ENCODE measurements around the gene GPRIN1. TPM values are rescaled to one million over a fixed set of nuclear protein-coding genes. Genes with fewer than 3 reads are reported as not detected.

The GPRIN1 gene
- total RNA-seq, 1 experiment from 2014 or later = 16.7 TPM

DNA sequence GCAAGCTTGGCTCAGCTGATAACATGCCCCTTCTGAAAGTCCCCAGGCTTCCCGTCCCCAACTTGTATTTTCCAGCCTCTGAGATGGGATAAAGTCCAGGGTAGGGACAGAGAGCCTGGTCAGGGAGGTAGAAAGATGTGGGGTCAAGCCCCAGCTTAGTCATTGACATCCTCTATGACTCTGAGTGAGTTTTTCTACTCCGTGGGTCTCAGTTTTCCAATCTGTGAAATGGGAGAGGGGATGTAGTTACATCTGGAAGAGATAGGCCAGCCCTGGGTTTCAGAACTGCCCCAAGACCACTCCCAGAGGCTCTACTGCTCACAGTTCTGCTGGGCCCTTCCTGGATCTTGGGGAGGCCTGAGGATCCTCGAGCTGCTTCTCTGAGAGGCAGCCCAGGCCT is 3.1 kb downstream of the GPRIN1 start:
- Histone ChIP-seq H3K36me3 (ENCODE audit: insufficient read depth, low read length, poor library complexity, severe bottlenecking) (no peaks in the 10 kb centered on the region), H3K27me3 (replicated peaks; ENCODE audit: insufficient read depth, low read depth, low read length, poor library complexity) (no peaks in the 10 kb centered on the region), H3K9me3 (ENCODE audit: low read depth, low read length, poor library complexity, severe bottlenecking) (no peaks in the 10 kb centered on the region), H3K4me3 (ENCODE audit: low read depth, low read length, poor library complexity, severe bottlenecking) (no peak overlapping the region), H3K4me1 (ENCODE audit: insufficient read depth, low read length, poor library complexity, severe bottlenecking) (peaks cover 9% of the 10 kb centered on the region), H3K27ac (ENCODE audit: low read depth, low read length, poor library complexity, severe bottlenecking) (no peak overlapping the region)
- TF ChIP-seq EZH2 (IDR thresholded peaks at IDR 0.05; ENCODE audit: borderline replicate concordance, low read depth, low read length, poor library complexity, severe bottlenecking) = no peak
- TF ChIP-seq, protein P1, sequence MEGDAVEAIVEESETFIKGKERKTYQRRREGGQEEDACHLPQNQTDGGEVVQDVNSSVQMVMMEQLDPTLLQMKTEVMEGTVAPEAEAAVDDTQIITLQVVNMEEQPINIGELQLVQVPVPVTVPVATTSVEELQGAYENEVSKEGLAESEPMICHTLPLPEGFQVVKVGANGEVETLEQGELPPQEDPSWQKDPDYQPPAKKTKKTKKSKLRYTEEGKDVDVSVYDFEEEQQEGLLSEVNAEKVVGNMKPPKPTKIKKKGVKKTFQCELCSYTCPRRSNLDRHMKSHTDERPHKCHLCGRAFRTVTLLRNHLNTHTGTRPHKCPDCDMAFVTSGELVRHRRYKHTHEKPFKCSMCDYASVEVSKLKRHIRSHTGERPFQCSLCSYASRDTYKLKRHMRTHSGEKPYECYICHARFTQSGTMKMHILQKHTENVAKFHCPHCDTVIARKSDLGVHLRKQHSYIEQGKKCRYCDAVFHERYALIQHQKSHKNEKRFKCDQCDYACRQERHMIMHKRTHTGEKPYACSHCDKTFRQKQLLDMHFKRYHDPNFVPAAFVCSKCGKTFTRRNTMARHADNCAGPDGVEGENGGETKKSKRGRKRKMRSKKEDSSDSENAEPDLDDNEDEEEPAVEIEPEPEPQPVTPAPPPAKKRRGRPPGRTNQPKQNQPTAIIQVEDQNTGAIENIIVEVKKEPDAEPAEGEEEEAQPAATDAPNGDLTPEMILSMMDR (conservative IDR thresholded peaks at IDR 0.05; ENCODE audit: low read depth, low read length) = no peak
- CTCF ChIA-PET = no interaction called here
- intact Hi-C loops (cut with micrococcal nuclease; ENCODE audit: unreplicated experiment) = no loop called here
- POLR2A ChIA-PET (ENCODE audit: low non-redundant PET) = no interaction called here
- no TSS peak for BruUV-seq (replicated peaks)
- DNase-seq (ENCODE audit: low spot score) = no peak

DNA sequence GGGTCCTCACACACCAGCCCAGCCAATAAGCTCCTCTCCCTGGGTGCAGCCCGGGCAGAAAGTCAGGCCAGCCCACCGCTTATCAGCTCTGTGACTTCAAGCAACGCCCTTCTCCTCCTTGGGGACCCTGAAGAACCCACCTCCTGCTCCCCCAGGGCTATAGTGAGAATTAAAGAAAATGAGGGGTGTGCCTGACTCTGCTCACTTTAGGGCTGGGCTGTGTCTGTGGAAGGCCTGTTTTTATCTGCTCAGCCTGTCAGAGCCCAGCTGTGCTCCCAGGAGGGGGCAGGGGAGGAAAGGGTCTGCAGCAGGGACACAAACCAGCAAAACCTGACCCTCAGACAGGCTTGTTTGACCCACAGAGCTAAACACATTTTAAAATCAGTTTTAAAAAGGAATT is 3.9 kb downstream of the GPRIN1 start:
- intact Hi-C loops (cut with micrococcal nuclease; ENCODE audit: unreplicated experiment) = no loop called here
- BruUV-seq (replicated peaks) = no TSS peak
- CTCF ChIA-PET = no interaction called here
- H3K27ac ChIP-seq (ENCODE audit: low read depth, low read length, poor library complexity, severe bottlenecking) = peak overlapping the region; percentile 10
- no peaks in the 10 kb centered on the region for H3K36me3 ChIP-seq (ENCODE audit: insufficient read depth, low read length, poor library complexity, severe bottlenecking)
- POLR2A ChIA-PET (ENCODE audit: low non-redundant PET) = interaction anchor here (0.7 kb wide), 1 partner anchor 558 kb away, joined by 11 read pairs; no protein-coding TSS in a partner anchor
- no peaks in the 10 kb centered on the region for H3K9me3 ChIP-seq (ENCODE audit: low read depth, low read length, poor library complexity, severe bottlenecking)
- H3K4me1 ChIP-seq (ENCODE audit: insufficient read depth, low read length, poor library complexity, severe bottlenecking) = peaks cover 9% of the 10 kb centered on the region
- no peak for TF ChIP-seq EZH2 (IDR thresholded peaks at IDR 0.05; ENCODE audit: borderline replicate concordance, low read depth, low read length, poor library complexity, severe bottlenecking)
- TF ChIP-seq, protein P1 (conservative IDR thresholded peaks at IDR 0.05; ENCODE audit: low read depth, low read length) = no peak
- no peaks in the 10 kb centered on the region for H3K27me3 ChIP-seq (replicated peaks; ENCODE audit: insufficient read depth, low read depth, low read length, poor library complexity)
- no peak overlapping the region for H3K4me3 ChIP-seq (ENCODE audit: low read depth, low read length, poor library complexity, severe bottlenecking)
- DNase-seq (ENCODE audit: low spot score) = no peak

- POLR2A ChIA-PET (ENCODE audit: low non-redundant PET) = no interaction called here
- BruUV-seq (replicated peaks) = no TSS peak
- no peaks in the 10 kb centered on the region for H3K27me3 ChIP-seq (replicated peaks; ENCODE audit: insufficient read depth, low read depth, low read length, poor library complexity)
- intact Hi-C loops (cut with micrococcal nuclease; ENCODE audit: unreplicated experiment) = no loop called here
- no peak overlapping the region for H3K4me3 ChIP-seq (ENCODE audit: low read depth, low read length, poor library complexity, severe bottlenecking)
- CTCF ChIA-PET = no interaction called here
- no peaks in the 10 kb centered on the region for H3K36me3 ChIP-seq (ENCODE audit: insufficient read depth, low read length, poor library complexity, severe bottlenecking)
- H3K4me1 ChIP-seq (ENCODE audit: insufficient read depth, low read length, poor library complexity, severe bottlenecking) = peaks cover 9% of the 10 kb centered on the region
- TF ChIP-seq, protein P1 (conservative IDR thresholded peaks at IDR 0.05; ENCODE audit: low read depth, low read length) = no peak
- no peak for TF ChIP-seq EZH2 (IDR thresholded peaks at IDR 0.05; ENCODE audit: borderline replicate concordance, low read depth, low read length, poor library complexity, severe bottlenecking)
- H3K27ac ChIP-seq (ENCODE audit: low read depth, low read length, poor library complexity, severe bottlenecking) = no peak overlapping the region
- no peak for DNase-seq (ENCODE audit: low spot score)
- no peaks in the 10 kb centered on the region for H3K9me3 ChIP-seq (ENCODE audit: low read depth, low read length, poor library complexity, severe bottlenecking)
These were observed 6.9 kb downstream of the GPRIN1 start for GRCh38 chr5:176603091-176603490.

Data from A673 (cell line).